H9 (cell line): ENCODE measurements around the gene MYH15. TPM values are rescaled to one million over a fixed set of nuclear protein-coding genes. Genes with fewer than 3 reads are reported as not detected.

Source experiments
- DNase-seq: peaks from one replicate; pipeline ENCODE4 v3.0.0-alpha.2; 2017
- H2AFZ ChIP-seq: one replicate; pipeline ENCODE4 v1.6.1; 2013; ENCODE audit warnings: mild to moderate bottlenecking, low read length, control low read depth, moderate library complexity
- H2AK5ac ChIP-seq: 2 replicates; pipeline ENCODE4 v1.6.1; 2013; ENCODE audit warnings: low read length, control low read depth, mixed read lengths; ENCODE audit not compliant: insufficient read length
- H2BK120ac ChIP-seq: one replicate; pipeline ENCODE4 v1.6.1; 2013; ENCODE audit warnings: low read depth, mild to moderate bottlenecking, low read length, control low read depth, inconsistent platforms; ENCODE audit not compliant: poor library complexity, severe bottlenecking
- H2BK12ac ChIP-seq: 2 replicates; pipeline ENCODE4 v1.6.1; 2013; ENCODE audit warnings: low read length, control low read depth, mixed read lengths, low read depth; ENCODE audit not compliant: insufficient read length
- H2BK15ac ChIP-seq: 2 replicates; pipeline ENCODE4 v1.6.1; 2013; ENCODE audit warnings: low read depth, low read length, control low read depth
- H2BK20ac ChIP-seq: one replicate; pipeline ENCODE4 v1.6.1; 2013; ENCODE audit warnings: low read depth, mild to moderate bottlenecking, low read length, control low read depth, inconsistent platforms; ENCODE audit not compliant: poor library complexity, severe bottlenecking
- H2BK5ac ChIP-seq: 2 replicates; pipeline ENCODE4 v1.6.1; 2013; ENCODE audit warnings: low read length, control low read depth, mixed read lengths; ENCODE audit not compliant: insufficient read length
- H3K14ac ChIP-seq: 2 replicates; pipeline ENCODE4 v1.6.1; 2013; ENCODE audit warnings: low read length, control low read depth; ENCODE audit not compliant: insufficient read depth
- H3K18ac ChIP-seq: 2 replicates; pipeline ENCODE4 v1.6.1; 2013; ENCODE audit warnings: low read depth, mild to moderate bottlenecking, mixed read lengths, low read length, control low read depth; ENCODE audit not compliant: insufficient read length
- H3K23ac ChIP-seq: 2 replicates; pipeline ENCODE4 v1.6.1; 2013; ENCODE audit warnings: low read length, control low read depth, mixed read lengths, low read depth; ENCODE audit not compliant: insufficient read length
- H3K23me2 ChIP-seq: 2 replicates; pipeline ENCODE4 v1.6.1; 2013; ENCODE audit warnings: low read depth, mild to moderate bottlenecking, mixed read lengths, low read length, control low read depth; ENCODE audit not compliant: insufficient read length, poor library complexity, severe bottlenecking
- H3K27ac ChIP-seq: 2 replicates; pipeline ENCODE4 v1.5.1; 2013; ENCODE audit warnings: low read length, control low read depth, mixed read lengths, low read depth; ENCODE audit not compliant: insufficient read length
- H3K27me3 ChIP-seq: 2 replicates; pipeline ENCODE4 v1.6.1; 2013; ENCODE audit warnings: low read length, control low read depth, inconsistent platforms; ENCODE audit not compliant: insufficient read depth
- H3K4ac ChIP-seq: 2 replicates; pipeline ENCODE4 v1.6.1; 2013; ENCODE audit warnings: low read depth, mild to moderate bottlenecking, control low read depth, inconsistent platforms, low read length, moderate library complexity
- H3K4me1 ChIP-seq: 2 replicates; pipeline ENCODE4 v1.6.1; 2013; ENCODE audit warnings: low read length, control low read depth, inconsistent platforms; ENCODE audit not compliant: insufficient read depth
- H3K4me2 ChIP-seq: 2 replicates; pipeline ENCODE4 v1.6.1; 2013; ENCODE audit warnings: low read length, control low read depth, mixed read lengths; ENCODE audit not compliant: insufficient read length, insufficient read depth
- H3K56ac ChIP-seq: 2 replicates; pipeline ENCODE4 v1.6.1; 2013; ENCODE audit warnings: low read depth, mild to moderate bottlenecking, mixed read lengths, low read length, control low read depth; ENCODE audit not compliant: insufficient read length
- H3K79me1 ChIP-seq: 2 replicates; pipeline ENCODE4 v1.6.1; 2013; ENCODE audit warnings: low read depth, mild to moderate bottlenecking, moderate library complexity, low read length, control low read depth, inconsistent platforms; ENCODE audit not compliant: insufficient read depth, poor library complexity, severe bottlenecking
- H3K79me2 ChIP-seq: 2 replicates; pipeline ENCODE4 v1.6.1; 2013; ENCODE audit warnings: low read length, control low read depth, inconsistent platforms; ENCODE audit not compliant: insufficient read depth
- H3K9ac ChIP-seq: 2 replicates; pipeline ENCODE4 v1.6.1; 2013; ENCODE audit warnings: low read length, control low read depth, mixed read lengths; ENCODE audit not compliant: insufficient read length; ENCODE audit errors: extremely low read depth
- H3K9me3 ChIP-seq: one replicate; pipeline ENCODE4 v1.6.1; 2013; ENCODE audit warnings: low read depth, low read length, inconsistent platforms; ENCODE audit not compliant: control insufficient read depth
- H3T11ph ChIP-seq: one replicate; pipeline ENCODE4 v1.6.1; 2013; ENCODE audit warnings: mild to moderate bottlenecking, low read length, control low read depth, inconsistent platforms
- H4K20me1 ChIP-seq: one replicate; pipeline ENCODE4 v1.6.1; 2013; ENCODE audit not compliant: control insufficient read depth, insufficient read length, insufficient read depth
- H4K5ac ChIP-seq: 2 replicates; pipeline ENCODE4 v1.6.1; 2013; ENCODE audit warnings: low read depth, mild to moderate bottlenecking, mixed read lengths, low read length, control low read depth; ENCODE audit not compliant: insufficient read length
- H4K8ac ChIP-seq: replicated peaks from 2 replicates; pipeline ENCODE4 v1.6.1; 2013; ENCODE audit warnings: low read length, control low read depth, mixed read lengths, low read depth; ENCODE audit not compliant: insufficient read length
- H4K91ac ChIP-seq: 2 replicates; pipeline ENCODE4 v1.6.1; 2013; ENCODE audit warnings: low read depth, mild to moderate bottlenecking, moderate library complexity, mixed read lengths, low read length, control low read depth; ENCODE audit not compliant: insufficient read length
- H3K27ac Mint-ChIP-seq, 3 experiments: 2 replicates in 2 of 3; 3 replicates in 1 of 3; pipeline ENCODE4 v1.8.0; 2020 to 2021; ENCODE audit warnings: mixed read lengths in 3 of 3, mild to moderate bottlenecking in 1 of 3, moderate library complexity in 1 of 3
- H3K27me3 Mint-ChIP-seq: 2 replicates; pipeline ENCODE4 v1.8.0; 2021; ENCODE audit warnings: low read depth, mild to moderate bottlenecking, moderate library complexity, mixed read lengths
- H3K36me3 Mint-ChIP-seq, 3 experiments: 2 replicates in 2 of 3; 3 replicates in 1 of 3; pipeline ENCODE4 v1.8.0; 2020 to 2021; ENCODE audit warnings: low read depth in 3 of 3, mixed read lengths in 3 of 3; ENCODE audit not compliant: insufficient read depth in 1 of 3
- H3K4me1 Mint-ChIP-seq, 2 experiments: 2 replicates each; pipeline ENCODE4 v1.8.0; 2020; ENCODE audit warnings: mixed read lengths in 2 of 2
- H3K4me3 Mint-ChIP-seq, 2 experiments: 2 replicates in 1 of 2; 3 replicates in 1 of 2; pipeline ENCODE4 v1.8.0; 2020 to 2021; ENCODE audit warnings: mild to moderate bottlenecking in 2 of 2, mixed read lengths in 2 of 2, moderate library complexity in 1 of 2
- H3K9me3 Mint-ChIP-seq, 2 experiments: 2 replicates in 1 of 2; 3 replicates in 1 of 2; pipeline ENCODE4 v1.8.0; 2020; ENCODE audit warnings: mild to moderate bottlenecking in 2 of 2, mixed read lengths in 2 of 2, moderate library complexity in 1 of 2
- CTCF ChIP-seq: fragments of 200-600 bp; sonication (generic); conservative IDR thresholded peaks from 3 replicates; pipeline ENCODE4 v1.8.0; 2021; ENCODE audit warnings: antibody characterized with exemption, mild to moderate bottlenecking
- total RNA-seq: library from RNA; stranded (reverse); gene quantifications from 2 replicates; pipeline ENCODE4 v1.2.1, GENCODE V29; 2021

MYH15 gene
- total RNA-seq, 1 experiment from 2014 or later: 0.13 TPM

- no peaks in the 10 kb centered on the region for H4K20me1 ChIP-seq
- H2BK15ac ChIP-seq: no peak overlapping the region
- no peak overlapping the region for H2BK120ac ChIP-seq
- H3K4ac ChIP-seq: no peak overlapping the region
- no peak overlapping the region for H2BK12ac ChIP-seq
- no peaks in the 10 kb centered on the region for H3K9me3 Mint-ChIP-seq
- H3K9me3 ChIP-seq: no peaks in the 10 kb centered on the region
- H2BK5ac ChIP-seq: no peak overlapping the region
- H3K23me2 ChIP-seq: no peaks in the 10 kb centered on the region
- H2BK20ac ChIP-seq: no peak overlapping the region
- no peak for DNase-seq
- no peak overlapping the region for H3T11ph ChIP-seq
- H3K27ac Mint-ChIP-seq: no peak overlapping the region
- H3K27ac ChIP-seq: no peak overlapping the region
- H3K4me2 ChIP-seq: no peak overlapping the region
- H3K27me3 ChIP-seq: no peaks in the 10 kb centered on the region
- no peaks in the 10 kb centered on the region for H3K79me1 ChIP-seq
- TF ChIP-seq CTCF: no peak
- H3K4me1 Mint-ChIP-seq: peaks cover 7 to 9% of the 10 kb centered on the region in 2 experiments; a peak in 3 of 4 replicates
- no peak overlapping the region for H3K14ac ChIP-seq
- no peak overlapping the region for H3K9ac ChIP-seq
- H4K5ac ChIP-seq: no peak overlapping the region
- no peak overlapping the region for H4K91ac ChIP-seq
- H3K23ac ChIP-seq: no peak overlapping the region
- no peak overlapping the region for H3K4me3 Mint-ChIP-seq
- no peaks in the 10 kb centered on the region; the same call in 1 of the 2 replicates for H3K4me1 ChIP-seq
- H3K36me3 Mint-ChIP-seq: no peaks in the 10 kb centered on the region
- H3K79me2 ChIP-seq: no peaks in the 10 kb centered on the region
- no peak overlapping the region for H3K56ac ChIP-seq
- H4K8ac ChIP-seq: no peak overlapping the region
- H2AK5ac ChIP-seq: no peak overlapping the region
- no peak overlapping the region for H3K18ac ChIP-seq
- H2AFZ ChIP-seq: no peak overlapping the region
- H3K27me3 Mint-ChIP-seq: no peaks in the 10 kb centered on the region
Observed at GRCh38 chr3:108511490-108511889, 1.1 kb upstream of the MYH15 start.
